CD4-positive, alpha-beta T cell treated with Interleukin-4 for 1 hour (primary cell): ENCODE measurements around the gene KCNJ1.
A peak's percentile ranks its signal among the peaks of the same experiment; 100 is the strongest.

Source experiments
- DNase-seq, 2 donors: peaks; one replicate each; pipeline ENCODE4 v3.0.0-alpha.2; 2020 to 2022

Gene KCNJ1

DNA sequence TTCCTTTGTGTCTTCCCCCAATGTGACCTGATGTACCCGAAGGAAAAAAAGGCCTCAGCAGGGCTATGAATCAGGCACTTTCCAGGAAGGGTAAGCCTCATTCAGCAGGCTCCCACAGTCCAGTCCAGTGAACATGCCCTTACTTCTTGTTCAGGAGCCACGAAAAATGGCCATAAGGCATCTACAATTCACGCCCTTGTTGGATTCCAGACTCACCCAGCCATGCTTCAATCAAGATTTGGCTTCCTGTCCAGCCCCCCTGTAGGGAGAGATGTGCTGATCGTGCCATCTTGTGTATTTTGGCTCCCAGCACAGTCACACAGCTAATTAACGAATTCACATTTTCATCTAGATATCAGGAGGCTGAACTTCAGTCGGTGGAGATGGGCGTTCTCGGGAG, 14.1 kb upstream of the KCNJ1 start:
- no peak for DNase-seq

DNA sequence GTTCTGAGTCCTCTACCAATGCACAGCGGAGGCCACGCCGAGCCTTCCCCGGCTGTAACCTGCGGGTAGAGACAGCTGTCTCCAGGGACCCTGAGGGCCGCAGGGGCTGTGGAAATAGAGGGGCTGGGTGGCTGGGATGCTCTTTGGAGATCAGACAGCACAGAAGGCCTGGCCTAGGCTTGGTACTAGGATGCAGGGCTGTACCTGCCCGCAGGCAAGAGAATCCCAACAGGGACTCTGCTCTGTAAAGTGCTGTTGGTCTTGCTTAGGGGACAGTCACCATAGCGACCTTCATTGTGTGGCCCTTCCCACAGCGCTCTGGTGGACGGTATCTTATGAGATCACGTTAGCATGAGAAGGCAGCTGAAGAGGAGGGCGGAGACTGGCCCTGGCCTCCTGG, 12.7 kb upstream of the KCNJ1 start:
- DNase-seq: no peak

DNA sequence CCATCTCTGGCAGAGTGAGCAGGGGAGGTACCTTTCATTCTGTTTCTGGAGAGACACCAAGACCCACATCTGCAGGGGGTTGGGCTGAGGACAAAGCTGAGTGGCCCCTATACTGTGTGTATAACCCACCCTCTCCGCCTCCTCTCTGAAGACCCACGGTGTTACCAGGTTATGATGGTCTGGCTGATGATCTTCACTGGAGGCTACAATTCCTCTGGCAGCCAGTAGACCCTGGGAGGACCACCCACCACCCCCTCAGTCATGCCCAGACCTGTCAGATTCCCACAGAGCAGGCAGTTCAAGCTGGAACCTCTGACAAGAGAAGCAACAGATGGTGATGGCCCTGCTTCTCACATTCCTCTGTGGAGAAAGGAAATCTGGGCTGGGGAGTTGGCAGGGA, 11.4 kb upstream of the KCNJ1 start:
- no peak for DNase-seq

DNA sequence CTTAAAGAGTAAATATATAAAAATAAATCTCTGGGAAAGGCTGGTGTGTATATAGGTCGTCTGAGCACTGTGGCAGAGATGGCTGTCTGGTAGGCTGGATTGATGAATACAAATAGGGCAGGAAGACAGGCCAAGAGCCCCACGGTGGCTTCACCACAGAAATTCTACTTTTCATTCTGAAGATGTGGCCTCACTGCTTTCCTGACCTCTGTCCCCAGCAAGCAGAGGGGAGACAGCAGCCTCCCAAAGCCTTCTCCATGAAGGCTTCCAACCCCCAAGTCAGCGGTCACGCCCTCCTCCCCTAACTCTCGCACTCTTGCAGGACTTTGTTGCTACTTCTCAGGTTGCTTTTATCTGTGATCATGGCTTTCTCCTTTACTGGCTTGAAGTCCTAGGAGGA, 10.6 kb upstream of the KCNJ1 start:
- no peak for DNase-seq

DNA sequence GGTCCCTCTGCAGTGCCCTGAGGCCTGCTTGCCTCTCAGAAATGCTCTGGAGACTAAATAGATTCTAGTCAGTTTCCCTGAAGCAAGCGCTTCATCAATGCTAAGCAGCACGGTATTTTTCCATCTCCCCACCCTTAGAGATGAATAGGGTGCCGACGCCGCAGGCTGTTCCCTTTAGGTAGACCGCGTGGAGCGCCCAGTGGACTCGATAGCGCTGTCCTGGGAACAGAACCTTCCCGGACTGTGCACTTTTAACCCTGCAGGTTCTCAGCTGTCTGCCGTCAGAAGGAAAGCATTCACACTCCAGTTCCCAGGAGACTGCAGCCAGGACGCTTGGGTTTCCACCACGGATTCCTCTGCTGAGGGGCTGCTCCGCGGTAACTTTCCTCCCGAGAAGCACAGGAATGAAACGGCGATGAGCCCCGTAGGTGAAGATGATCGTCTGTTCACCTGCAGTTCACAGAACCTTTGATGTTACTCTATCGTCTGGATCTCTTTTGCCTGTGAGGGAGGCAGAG, 9.1 kb upstream of the KCNJ1 start:
- DNase-seq: no peak

DNA sequence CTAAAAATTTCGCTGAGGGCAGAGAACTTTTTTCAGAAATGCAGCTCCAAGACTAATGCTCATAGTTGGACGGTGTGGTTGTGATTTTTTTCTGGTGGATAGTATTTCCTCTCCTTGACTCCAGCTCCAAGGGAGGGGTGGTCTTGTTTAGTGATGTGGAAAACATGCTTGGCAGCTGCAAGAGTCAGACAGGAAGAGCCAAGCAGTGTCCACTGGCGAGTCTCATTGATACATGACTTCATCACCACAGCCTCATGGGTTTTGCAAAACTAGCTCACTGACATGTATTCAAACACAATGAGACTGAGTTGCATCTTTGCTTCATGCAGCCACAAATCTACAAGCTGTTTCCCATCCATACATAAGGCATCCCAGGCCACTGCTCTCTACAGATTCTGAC, 7.3 kb upstream of the KCNJ1 start:
- DNase-seq: no peak

DNA sequence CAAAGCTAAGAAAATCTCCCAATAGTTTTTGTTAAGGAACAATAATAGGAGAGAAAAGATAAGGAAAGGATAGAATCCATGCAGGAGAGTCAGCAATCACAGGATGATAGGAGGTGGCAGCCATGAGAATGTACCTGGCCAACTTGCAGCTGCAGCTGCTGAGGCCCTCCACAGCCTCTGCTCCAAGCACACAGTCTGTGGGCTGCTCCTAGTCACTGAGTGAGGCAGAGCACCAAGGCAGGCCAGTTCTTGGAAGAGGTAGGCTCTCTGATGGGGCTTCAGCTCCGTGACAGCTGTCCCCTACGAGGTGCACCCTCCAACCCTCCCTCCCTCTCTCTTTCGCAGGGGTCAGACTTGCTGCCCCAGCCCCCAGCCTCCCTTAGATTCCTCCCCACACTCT, 5.5 kb upstream of the KCNJ1 start:
- no peak for DNase-seq

DNA sequence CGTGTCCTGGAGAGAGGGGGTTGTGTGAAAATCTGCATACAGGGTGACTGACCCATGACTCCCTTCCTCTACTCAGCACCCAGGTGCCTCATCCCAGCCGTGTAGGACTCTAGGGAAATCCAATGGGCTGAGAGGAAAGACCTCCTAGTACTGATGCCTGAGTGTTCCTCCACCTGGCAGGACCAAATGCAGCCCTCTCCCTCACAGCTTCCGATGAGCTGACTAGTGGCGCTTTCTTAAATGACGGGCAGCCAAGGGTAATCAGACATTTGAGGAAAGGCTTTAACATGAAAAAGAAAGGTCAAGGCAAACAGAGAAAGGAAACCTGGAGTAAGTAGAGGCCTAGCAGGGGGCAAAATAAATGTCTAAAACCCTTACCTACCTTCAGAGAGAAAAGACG, 5.0 kb upstream of the KCNJ1 start:
- DNase-seq: no peak

DNA sequence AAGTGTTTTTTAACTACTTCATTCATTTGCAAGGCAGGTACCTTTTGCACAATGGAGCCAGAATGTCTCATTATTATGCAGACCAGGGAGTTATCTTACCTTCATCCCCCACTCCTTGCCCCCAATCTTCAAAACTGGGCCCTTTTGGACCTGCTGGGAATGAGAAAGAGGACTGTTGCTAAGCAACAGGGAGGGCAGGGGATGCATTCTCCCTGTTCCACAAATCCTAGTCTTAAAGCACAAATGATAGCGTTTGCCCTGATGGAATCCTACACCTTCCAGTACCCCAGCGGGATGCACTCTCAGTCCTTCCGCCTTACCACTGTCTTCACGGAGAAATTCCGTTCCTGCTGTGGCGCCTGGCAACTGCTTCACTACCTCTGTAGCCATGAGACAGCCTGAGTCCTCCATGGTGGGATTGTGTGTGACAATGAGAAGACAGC, 4.1 kb upstream of the KCNJ1 start:
- DNase-seq: no peak

DNA sequence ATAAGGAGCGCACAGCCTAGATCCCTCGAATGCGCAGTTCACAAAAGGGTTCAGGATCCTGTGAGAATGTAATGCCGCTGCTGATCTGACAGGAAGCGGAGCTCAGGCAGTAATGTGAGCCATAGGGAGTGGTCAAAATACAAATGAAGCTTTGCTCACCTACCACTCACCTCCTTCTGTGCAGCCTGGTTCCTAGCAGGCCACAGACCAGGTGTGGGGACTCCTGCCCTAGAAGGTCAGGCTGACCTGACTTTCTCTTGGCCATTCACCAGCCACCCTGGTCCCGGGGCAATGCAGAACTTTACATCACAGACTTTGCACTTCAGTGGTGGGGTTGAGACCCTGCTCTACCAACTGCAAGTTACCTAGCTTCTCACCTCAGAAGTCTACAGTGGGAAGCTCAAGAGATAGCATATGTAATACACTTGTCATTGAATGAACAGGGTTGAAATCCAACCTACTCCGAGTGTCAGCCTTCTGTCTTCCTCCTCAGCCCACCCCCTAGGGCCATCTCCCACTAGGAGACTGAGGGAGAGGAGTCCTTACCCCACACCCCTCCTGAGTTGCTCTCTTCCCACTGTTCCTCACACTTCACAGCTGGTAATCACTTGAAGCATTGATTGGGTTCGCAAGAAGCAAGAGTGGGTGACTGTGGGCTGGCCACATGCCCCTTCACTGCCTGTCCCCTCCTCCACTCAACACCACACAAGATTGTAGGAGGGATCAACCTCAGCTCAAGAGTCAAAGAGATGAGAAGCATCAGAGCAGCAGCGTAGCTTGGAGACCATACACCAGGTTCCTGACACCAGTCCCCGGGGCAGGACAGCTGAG, 2.0 kb upstream of the KCNJ1 start:
- peak in 1 of 2 donors; percentile 8 for DNase-seq

DNA sequence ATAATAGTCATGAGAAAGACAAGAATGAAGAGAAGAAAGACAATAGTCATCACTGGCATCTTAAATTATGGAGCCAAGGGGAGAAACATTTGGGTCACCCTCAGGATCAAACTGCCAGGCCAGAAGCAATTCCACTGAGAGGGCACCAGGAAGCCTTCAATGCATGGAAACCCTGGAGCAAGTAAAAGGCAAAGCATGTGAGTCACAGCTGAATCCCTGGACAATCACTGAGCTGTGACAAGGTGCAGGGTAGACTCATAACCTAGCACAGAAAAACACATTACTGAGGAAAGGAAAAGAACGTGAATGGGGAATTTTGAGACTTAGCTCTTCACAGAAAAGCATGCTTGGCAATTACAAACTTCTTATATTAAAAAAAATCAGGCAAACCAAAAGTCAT, 1.6 kb downstream of the KCNJ1 start:
- no peak for DNase-seq

DNA sequence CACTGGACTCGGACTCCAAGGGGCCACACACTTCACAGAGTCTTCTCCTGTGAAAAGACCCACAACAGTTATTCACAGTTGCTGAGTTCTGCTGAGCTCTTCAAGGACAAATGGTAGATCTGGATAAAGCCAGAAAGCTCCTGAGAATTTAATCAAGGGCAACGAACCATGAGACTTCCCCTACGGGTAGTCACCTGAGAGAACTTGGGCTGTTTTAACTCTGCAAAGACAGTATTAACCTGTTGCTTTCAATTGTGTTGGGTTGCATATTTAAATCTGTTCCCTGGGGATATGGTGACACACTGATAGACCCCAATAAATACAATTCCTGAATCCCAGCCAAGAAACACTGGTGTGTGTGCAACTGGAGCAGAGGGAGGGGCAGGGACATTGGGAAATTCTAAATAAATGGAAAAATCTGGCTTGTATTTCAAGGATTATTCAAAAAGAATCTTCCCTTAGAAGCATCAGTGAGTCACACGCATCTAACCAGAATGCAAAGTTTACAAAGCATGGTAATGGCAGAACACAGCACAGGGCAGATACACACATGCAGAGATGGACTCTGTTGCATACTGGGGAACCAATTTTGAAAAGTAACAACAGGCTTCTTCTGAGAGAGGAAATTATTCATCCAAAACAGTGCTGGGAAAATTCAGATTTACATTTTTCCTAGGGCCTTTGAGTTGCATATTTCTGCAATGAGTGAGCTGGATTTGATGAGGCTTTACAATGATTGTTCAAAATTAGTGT, 4.0 kb downstream of the KCNJ1 start:
- no peak for DNase-seq

DNA sequence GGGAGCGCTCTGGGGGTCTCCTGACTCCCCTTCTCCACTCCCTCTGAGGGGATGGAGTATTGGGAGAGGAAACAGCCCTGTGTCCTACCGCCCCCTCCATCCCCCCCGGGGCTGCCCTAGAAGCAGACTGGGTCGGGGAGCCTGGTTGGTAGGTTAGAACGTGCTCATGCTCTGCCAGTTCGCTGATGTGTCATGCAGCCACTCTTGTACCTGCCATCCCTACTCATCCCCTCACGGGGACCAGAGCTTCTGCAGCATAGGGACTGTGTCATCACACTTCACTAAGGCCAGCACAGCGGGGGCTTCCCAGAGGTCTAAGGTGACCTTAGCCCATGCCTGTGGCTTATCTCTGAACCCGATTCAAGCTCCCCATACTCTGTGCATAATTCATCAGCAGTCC, 4.7 kb downstream of the KCNJ1 start:
- DNase-seq: no peak

DNA sequence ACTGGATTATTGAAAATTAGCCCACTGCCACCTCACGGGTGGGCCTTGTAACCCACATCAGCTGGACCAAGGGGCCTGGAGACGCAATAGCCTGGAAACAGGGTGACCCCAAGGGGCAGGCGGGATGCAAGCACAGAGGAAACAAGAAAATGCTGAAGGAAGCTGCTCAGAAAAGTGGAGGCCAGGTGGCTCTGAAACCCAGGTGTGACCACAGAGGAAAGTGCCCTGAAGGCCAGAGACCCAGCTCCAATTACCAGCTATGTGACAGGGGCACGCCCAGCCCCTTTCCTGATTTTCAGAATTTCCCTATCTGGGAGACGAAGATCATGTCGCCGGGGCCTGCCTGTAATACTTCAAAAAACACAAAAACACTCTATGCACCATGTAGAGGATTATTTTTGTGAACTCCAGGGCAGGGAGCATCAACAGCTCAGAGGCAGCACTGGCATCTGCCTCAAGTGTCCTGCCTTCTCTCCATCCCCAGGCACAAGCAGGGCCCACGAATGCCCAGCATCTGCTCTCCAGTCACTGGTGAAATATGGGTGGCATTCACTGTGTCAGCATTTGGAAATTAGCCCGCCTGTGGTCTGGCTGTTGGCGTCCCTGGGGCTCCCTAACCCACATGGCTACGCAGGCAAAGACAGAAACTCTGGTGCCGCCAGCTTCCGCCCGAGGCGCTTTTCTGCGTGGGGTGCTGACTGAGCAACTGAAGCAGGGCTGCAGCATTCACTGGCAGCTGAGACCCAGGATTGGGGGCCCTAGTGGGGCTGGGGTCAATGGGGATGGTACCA, 6.3 kb downstream of the KCNJ1 start:
- no peak for DNase-seq

DNA sequence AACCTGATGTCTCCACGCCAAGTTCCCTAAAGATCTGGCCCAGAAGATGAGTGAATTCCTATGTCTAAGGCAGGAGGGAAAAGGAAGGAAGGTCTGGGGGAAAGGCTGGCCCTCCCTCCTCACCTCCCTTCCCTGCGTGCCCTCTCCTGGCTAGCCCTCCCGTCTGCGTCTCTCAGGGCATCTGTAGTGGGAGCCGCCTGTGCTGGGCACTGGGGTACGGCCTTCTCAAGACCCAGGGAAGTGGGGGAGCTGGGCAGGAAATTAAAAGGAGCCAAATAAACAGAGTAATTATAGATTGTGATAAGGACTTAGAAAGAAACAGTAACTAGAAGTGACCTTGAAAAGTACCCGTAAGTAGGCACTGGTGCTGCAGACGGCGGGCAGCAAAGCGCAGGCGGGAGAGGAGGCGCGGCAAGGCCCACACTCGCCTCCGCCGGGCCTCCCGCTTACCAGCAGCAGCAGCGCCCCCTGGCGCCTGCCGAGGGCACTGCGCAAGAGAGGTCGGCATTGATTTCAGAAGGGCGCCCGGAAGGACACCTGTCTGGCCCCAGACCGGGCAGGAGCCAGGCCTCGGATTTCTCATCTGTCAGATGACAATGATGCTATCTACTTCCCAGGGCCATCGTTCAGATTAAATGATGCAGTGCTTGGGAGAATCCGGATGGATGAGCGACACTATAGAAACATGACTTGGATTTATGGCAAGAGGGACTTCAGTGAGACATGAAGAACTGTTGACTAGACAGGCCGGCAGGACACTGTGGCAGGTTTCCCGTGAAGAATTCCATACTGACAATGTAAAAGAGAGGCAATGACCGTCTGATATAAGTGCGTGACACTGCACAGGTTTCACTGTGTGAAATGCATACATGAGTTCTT, 7.3 kb downstream of the KCNJ1 start:
- DNase-seq: peak; percentile 72 to 80

DNA sequence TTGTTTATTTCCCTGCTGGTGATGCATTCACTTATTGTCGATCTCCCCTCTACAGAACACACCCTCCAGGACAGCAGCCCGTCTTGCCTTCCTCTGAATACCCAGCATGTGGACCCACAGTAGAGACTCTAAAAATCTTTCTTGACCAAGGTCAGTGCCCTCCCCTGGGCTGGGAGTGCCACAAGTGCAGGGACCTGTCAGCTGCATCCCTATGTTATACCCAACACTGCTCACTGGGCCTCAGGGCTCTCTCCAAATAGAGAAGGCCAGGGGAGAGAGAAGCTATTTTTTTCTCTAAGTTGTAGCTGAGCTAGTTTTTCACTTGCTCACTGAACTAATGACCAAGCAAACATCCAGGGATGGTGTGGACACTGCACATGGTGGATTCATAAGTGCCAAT, 9.8 kb downstream of the KCNJ1 start:
- DNase-seq: no peak

DNA sequence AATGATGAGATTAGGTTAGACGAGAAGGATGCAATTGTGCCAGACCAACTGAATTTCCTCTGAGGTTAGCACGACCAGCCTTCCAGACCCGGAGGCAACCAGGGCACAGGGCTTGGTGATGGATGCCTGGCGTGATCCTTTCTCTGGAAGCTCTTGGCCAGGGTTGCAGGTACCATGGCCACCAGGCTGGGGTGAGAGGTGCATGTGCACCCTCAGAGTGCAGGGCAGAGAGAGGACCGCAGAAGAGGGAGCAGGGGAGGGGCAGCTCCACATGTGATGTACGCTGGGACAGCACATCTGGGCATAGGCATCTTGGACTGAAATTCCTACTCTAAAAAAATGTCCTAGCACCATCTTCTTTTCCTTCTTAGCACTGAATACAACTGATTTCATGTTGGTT, 10.9 kb downstream of the KCNJ1 start:
- no peak for DNase-seq

DNA sequence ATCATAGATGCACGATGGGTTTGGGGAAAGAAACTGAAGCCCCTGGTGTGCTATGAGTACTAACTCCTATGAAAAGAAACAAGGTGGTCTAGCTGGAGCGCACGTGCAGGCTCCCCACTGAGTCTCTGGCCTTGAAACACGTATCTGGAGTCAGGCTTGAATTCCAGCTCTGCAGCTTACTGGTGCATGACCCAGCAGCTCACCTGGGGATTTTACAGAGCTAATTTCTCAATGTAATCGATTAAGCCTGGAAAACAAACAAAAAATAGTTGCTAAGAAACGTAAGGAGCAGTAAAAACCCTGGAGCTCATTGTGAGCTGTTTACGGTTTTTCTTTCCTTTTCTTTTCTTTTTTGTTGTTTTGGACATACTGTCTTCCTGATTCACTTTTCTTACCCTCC, 12.3 kb downstream of the KCNJ1 start:
- no peak for DNase-seq

DNA sequence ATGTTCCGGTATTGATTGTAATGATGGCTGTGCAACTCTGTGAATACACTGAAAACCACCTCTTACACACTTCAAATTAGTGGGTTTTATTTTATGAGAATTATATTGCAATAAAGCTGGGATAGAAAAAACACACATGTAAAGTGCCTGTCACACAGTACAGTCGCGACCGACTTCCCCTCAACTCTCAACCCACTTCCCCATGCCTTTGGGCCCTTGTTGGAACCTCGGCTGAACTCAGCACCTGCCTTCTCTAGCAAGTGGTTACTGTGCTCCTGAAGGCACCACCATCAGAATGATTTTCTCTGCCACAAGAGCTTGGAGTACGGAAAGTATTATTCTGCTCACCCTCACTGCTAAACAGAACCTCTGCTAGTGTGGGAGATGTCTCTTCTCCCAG, 13.5 kb downstream of the KCNJ1 start:
- no peak for DNase-seq

DNA sequence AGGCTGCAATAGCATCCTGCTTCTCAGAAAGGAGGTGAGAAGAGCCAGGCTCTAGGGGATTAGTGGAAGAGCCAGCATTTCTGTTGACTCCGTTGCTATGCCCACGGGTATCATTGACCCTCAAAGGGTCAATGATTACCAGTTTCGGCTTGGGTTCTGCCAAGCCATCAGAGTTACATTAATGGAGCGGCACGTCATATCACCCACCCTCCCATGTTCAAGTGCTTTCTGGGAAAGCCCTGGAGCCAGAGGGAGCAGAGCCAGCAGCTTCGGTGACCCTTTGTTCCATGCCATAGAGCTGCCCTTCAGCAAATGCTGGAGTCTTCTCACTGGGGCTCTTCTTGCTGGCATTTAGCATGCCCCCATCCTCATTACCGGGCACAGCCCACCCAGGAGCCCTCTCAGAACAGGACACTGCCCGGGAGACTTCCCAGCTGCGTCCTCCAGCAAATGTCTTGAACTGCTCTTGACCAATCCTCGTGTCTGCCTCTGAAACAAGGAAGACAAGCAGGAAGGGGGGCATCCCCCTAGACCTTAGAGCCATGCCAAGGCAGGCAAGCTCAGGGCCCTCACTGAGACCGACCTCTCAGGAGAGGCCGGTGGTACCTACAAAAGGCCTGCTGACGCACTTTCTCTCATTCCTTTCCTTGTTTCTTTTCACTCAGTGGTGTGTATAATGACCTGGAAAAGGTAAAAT, 14.6 kb downstream of the KCNJ1 start:
- DNase-seq: no peak

DNA sequence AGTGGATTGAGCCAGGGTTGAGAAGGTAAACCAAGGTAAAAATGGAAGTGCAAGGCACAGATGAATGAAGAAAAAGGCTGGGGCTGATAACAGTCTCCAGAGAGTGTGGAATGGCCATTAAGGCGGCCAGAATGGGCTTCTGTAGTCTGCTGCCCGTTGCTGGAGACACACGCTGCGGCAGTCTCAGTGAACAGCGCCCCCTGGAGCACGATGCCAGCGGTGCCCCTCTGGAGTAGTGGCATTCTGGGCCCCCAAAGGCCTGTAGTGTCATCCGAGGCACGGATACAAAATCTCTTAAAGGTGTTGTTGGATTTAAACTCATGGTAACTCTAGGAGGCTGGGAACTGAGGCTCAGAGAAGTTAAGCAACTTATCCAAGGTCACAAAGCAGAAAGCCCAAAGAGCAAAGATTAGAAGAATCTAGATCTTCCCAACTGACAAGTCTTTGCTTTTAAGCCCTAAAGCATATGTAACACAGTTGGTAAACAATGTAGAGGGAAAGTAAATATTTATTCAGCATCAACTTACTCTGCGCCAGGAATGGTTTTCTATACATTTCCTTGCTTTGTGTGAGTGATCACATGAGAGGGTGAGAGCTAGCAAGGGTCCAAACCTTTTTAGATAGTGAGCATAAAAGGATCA, 18.2 kb downstream of the KCNJ1 start:
- peak; percentile 66 to 68 for DNase-seq
